Activated CD8-positive, alpha-beta T cell treated with anti-CD3 and anti-CD28 coated beads, Interleukin-2, amount 10 ng/mL, durations not matched to agents 7 days and 5 days (primary cell): ENCODE results near the gene SLC19A1. TPM values are rescaled to one million over a fixed set of nuclear protein-coding genes. Genes with fewer than 3 reads are reported as not detected.
"Not testable (repeated sequence)": the region's sequence is repeated elsewhere in the genome, so short reads cannot be mapped to it uniquely, and the experiment has no call there.

Source experiments
- ATAC-seq: fragments of 150-1000 bp; cut with Tn5 transposase; one replicate; pipeline ENCODE4 v1.10.0; 2021; ENCODE audit warnings: moderate library complexity
- CTCF ChIA-PET: fragments of 350-600 bp; sonication (Branson Sonifier 250); formaldehyde crosslinking; loops from one replicate; lab custom pipeline; 2021; ENCODE audit warnings: antibody characterized with exemption; lab: Charles Lee
- POLR2A ChIA-PET: fragments of 350-600 bp; sonication (Branson Sonifier 250); formaldehyde crosslinking; loops from one replicate; lab custom pipeline; 2021; ENCODE audit warnings: antibody characterized with exemption; lab: Charles Lee
- DNase-seq: peaks from one replicate; pipeline ENCODE4 v3.0.0-alpha.2; 2020
- H3K27ac Mint-ChIP-seq: one replicate; pipeline ENCODE4 v1.8.0; 2021; ENCODE audit warnings: mild to moderate bottlenecking, mixed read lengths
- H3K27me3 Mint-ChIP-seq: one replicate; pipeline ENCODE4 v1.8.0; 2021; ENCODE audit warnings: low read depth, mixed read lengths
- H3K36me3 Mint-ChIP-seq: one replicate; pipeline ENCODE4 v1.8.0; 2021; ENCODE audit warnings: low read depth, mixed read lengths
- H3K4me1 Mint-ChIP-seq: one replicate; pipeline ENCODE4 v1.8.0; 2021; ENCODE audit warnings: low read depth, mixed read lengths
- H3K4me3 Mint-ChIP-seq: one replicate; pipeline ENCODE4 v1.8.0; 2021; ENCODE audit warnings: mild to moderate bottlenecking, mixed read lengths
- H3K9me3 Mint-ChIP-seq: one replicate; pipeline ENCODE4 v1.8.0; 2022; ENCODE audit warnings: mixed read lengths; ENCODE audit not compliant: insufficient read depth
- total RNA-seq, 2 experiments: library from RNA; stranded (reverse); gene quantifications; one replicate each; pipeline ENCODE4 v1.2.3, GENCODE V29; 2021

SLC19A1 gene
- total RNA-seq, 2 experiments from 2014 or later = 44.4 to 51.6 TPM

- H3K27me3 Mint-ChIP-seq = no peaks in the 10 kb centered on the region
- H3K27ac Mint-ChIP-seq = peak overlapping the region; percentile 97
- H3K36me3 Mint-ChIP-seq = peaks cover 32% of the 10 kb centered on the region
- no peaks in the 10 kb centered on the region for H3K9me3 Mint-ChIP-seq
- DNase-seq (no peak), ATAC-seq (no peak)
- H3K4me3 Mint-ChIP-seq = no peak overlapping the region
- ChIA-PET POLR2A (no interaction called here), CTCF (no interaction called here)
- peaks cover 21% of the 10 kb centered on the region for H3K4me1 Mint-ChIP-seq
Measured at GRCh38 chr21:45533361-45533845, 8.8 kb downstream of the SLC19A1 start.

GRCh38 chr21:45532826-45533360 lies 9.3 kb downstream of the SLC19A1 start:
- CTCF ChIA-PET = interaction anchor here (1.0 to 1.4 kb wide), 3 partner anchors 8 to 63 kb away, joined by 3 to 5 read pairs (median 5); no protein-coding TSS in a partner anchor

GRCh38 chr21:45531393-45532215 lies 10.6 kb downstream of the SLC19A1 start:
- ChIA-PET CTCF (interaction anchor here (1.3 to 1.4 kb wide), 2 partner anchors 9 to 53 kb away, joined by 5 read pairs; no protein-coding TSS in a partner anchor), POLR2A (interaction anchor here (0.9 kb wide), 1 partner anchor 9 kb away, joined by 3 read pairs; no protein-coding TSS in a partner anchor)
- DNase-seq = no peak
- Mint-ChIP-seq H3K27ac (peak overlapping the region; percentile 39), H3K4me3 (no peak overlapping the region), H3K36me3 (peaks cover 42% of the 10 kb centered on the region), H3K9me3 (no peaks in the 10 kb centered on the region), H3K4me1 (peaks cover 21% of the 10 kb centered on the region), H3K27me3 (no peaks in the 10 kb centered on the region)
- no peak for ATAC-seq

More at GRCh38 chr21:45532826-45533360, 9.3 kb downstream of the SLC19A1 start:
- H3K4me3 Mint-ChIP-seq = peak overlapping the region; percentile 58
- H3K27me3 Mint-ChIP-seq = no peaks in the 10 kb centered on the region
- peaks cover 21% of the 10 kb centered on the region for H3K4me1 Mint-ChIP-seq
- POLR2A ChIA-PET = interaction anchor here (0.6 to 0.9 kb wide), 2 partner anchors 11 to 59 kb away, joined by 3 to 4 read pairs; no protein-coding TSS in a partner anchor
- peak overlapping the region; percentile 97 for H3K27ac Mint-ChIP-seq
- H3K9me3 Mint-ChIP-seq = no peaks in the 10 kb centered on the region
- DNase-seq = no peak
- peaks cover 36% of the 10 kb centered on the region for H3K36me3 Mint-ChIP-seq
- ATAC-seq = peak; percentile 36

GRCh38 chr21:45531114-45531392 lies 11.2 kb downstream of the SLC19A1 start:
- POLR2A ChIA-PET, DNase-seq, H3K27me3 Mint-ChIP-seq, H3K4me3 Mint-ChIP-seq, ATAC-seq, H3K9me3 Mint-ChIP-seq, H3K27ac Mint-ChIP-seq, CTCF ChIA-PET: not testable (repeated sequence)
- Mint-ChIP-seq H3K36me3 (peaks cover 38% of the 10 kb centered on the region), H3K4me1 (peaks cover 19% of the 10 kb centered on the region)

GRCh38 chr21:45530423-45531113 lies 11.7 kb downstream of the SLC19A1 start:
- Mint-ChIP-seq H3K27ac (no peak overlapping the region), H3K9me3 (no peaks in the 10 kb centered on the region), H3K4me1 (peaks cover 17% of the 10 kb centered on the region), H3K4me3 (no peak overlapping the region), H3K27me3 (no peaks in the 10 kb centered on the region), H3K36me3 (peaks cover 36% of the 10 kb centered on the region)
- POLR2A ChIA-PET = no interaction called here
- CTCF ChIA-PET = no interaction called here
- no peak for ATAC-seq
- DNase-seq = no peak

- Mint-ChIP-seq H3K27me3 (no peaks in the 10 kb centered on the region), H3K27ac (no peak overlapping the region), H3K4me1 (peaks cover 13% of the 10 kb centered on the region), H3K4me3 (no peak overlapping the region), H3K9me3 (no peaks in the 10 kb centered on the region), H3K36me3 (peaks cover 37% of the 10 kb centered on the region)
- no peak for DNase-seq
- no peak for ATAC-seq
- POLR2A ChIA-PET = no interaction called here
- CTCF ChIA-PET = no interaction called here
Measured at GRCh38 chr21:45529785-45530422, 12.3 kb downstream of the SLC19A1 start.

GRCh38 chr21:45528981-45529784 lies 13.1 kb downstream of the SLC19A1 start:
- H3K9me3 Mint-ChIP-seq = no peaks in the 10 kb centered on the region
- peaks cover 38% of the 10 kb centered on the region for H3K36me3 Mint-ChIP-seq
- peaks cover 13% of the 10 kb centered on the region for H3K4me1 Mint-ChIP-seq
- CTCF ChIA-PET = no interaction called here
- no peaks in the 10 kb centered on the region for H3K27me3 Mint-ChIP-seq
- DNase-seq (no peak), ATAC-seq (no peak)
- POLR2A ChIA-PET = no interaction called here
- no peak overlapping the region for H3K4me3 Mint-ChIP-seq
- H3K27ac Mint-ChIP-seq = no peak overlapping the region

GRCh38 chr21:45528028-45528705 lies 14.1 kb downstream of the SLC19A1 start:
- peaks cover 39% of the 10 kb centered on the region for H3K36me3 Mint-ChIP-seq
- peaks cover 10% of the 10 kb centered on the region for H3K4me1 Mint-ChIP-seq
- no peaks in the 10 kb centered on the region for H3K27me3 Mint-ChIP-seq
- CTCF ChIA-PET = no interaction called here
- H3K27ac Mint-ChIP-seq = peak overlapping the region; percentile 15
- ATAC-seq (no peak), DNase-seq (no peak)
- POLR2A ChIA-PET = no interaction called here
- H3K9me3 Mint-ChIP-seq = no peaks in the 10 kb centered on the region
- no peak overlapping the region for H3K4me3 Mint-ChIP-seq

GRCh38 chr21:45527151-45527999 lies 14.9 kb downstream of the SLC19A1 start:
- H3K27ac Mint-ChIP-seq, ATAC-seq, H3K9me3 Mint-ChIP-seq, H3K4me3 Mint-ChIP-seq, DNase-seq, H3K4me1 Mint-ChIP-seq, CTCF ChIA-PET, H3K27me3 Mint-ChIP-seq, POLR2A ChIA-PET: not testable (repeated sequence)
- peaks cover 43% of the 10 kb centered on the region for H3K36me3 Mint-ChIP-seq

GRCh38 chr21:45525910-45526306 lies 16.3 kb downstream of the SLC19A1 start:
- ATAC-seq = no peak
- Mint-ChIP-seq H3K36me3 (peaks cover 48% of the 10 kb centered on the region), H3K27me3 (no peaks in the 10 kb centered on the region), H3K4me3 (no peak overlapping the region), H3K4me1 (no peaks in the 10 kb centered on the region), H3K27ac (no peak overlapping the region), H3K9me3 (peaks cover 14% of the 10 kb centered on the region)
- ChIA-PET CTCF (no interaction called here), POLR2A (no interaction called here)
- no peak for DNase-seq
